K562 (cell line): ENCODE data around the gene EXOSC6. TPM values are rescaled to one million over a fixed set of nuclear protein-coding genes. Genes with fewer than 3 reads are reported as not detected.

Experiments
- ATF1 ChIP-seq, 2 experiments: fragments of 450-650 bp in 1 of 2; IDR thresholded peaks; 2 replicates each; pipeline ENCODE4 v1.6.1; 2016; ENCODE audit warnings: missing compliant biosample characterization in 1 of 2, missing genetic modification characterization in 1 of 2
- ATF7 ChIP-seq: fragments of 450-650 bp; IDR thresholded peaks from 2 replicates; pipeline ENCODE4 v1.7.1; 2014; ENCODE audit warnings: mild to moderate bottlenecking, moderate library complexity
- BMI1 ChIP-seq: fragments of 150-350 bp; IDR thresholded peaks from 2 replicates; pipeline ENCODE4 v1.6.1; 2014; ENCODE audit warnings: low read length
- ELF1 ChIP-seq: fragments of 200-800 bp; sonication (Bioruptor generic); IDR thresholded peaks from 2 replicates; pipeline ENCODE4 v1.6.1; 2016; ENCODE audit warnings: missing genetic modification characterization, missing compliant biosample characterization
- ESRRA ChIP-seq: fragments of 450-650 bp; IDR thresholded peaks from 2 replicates; pipeline ENCODE4 v1.6.1; 2014; ENCODE audit warnings: low read depth, mild to moderate bottlenecking, moderate library complexity, borderline replicate concordance
- HNRNPLL ChIP-seq: fragments of 200-400 bp; formaldehyde crosslinking; IDR thresholded peaks from 2 replicates; pipeline ENCODE4 v1.6.1; 2017; ENCODE audit warnings: low read length, low read depth, mild to moderate bottlenecking; ENCODE audit not compliant: poor library complexity, severe bottlenecking
- KDM5B ChIP-seq: fragments of 200-600 bp; sonication (generic); IDR thresholded peaks from 2 replicates; pipeline ENCODE4 v1.6.1; 2012; ENCODE audit warnings: low read depth, mild to moderate bottlenecking, moderate library complexity, low read length, control low read depth, inconsistent platforms; ENCODE audit not compliant: insufficient replicate concordance
- MEIS2 ChIP-seq: fragments of 450-650 bp; IDR thresholded peaks from 2 replicates; pipeline ENCODE4 v1.6.1; 2014; ENCODE audit warnings: mild to moderate bottlenecking; ENCODE audit not compliant: partially characterized antibody
- MYBL2 ChIP-seq, 2 experiments: fragments of 450-650 bp in 1 of 2; sonication (generic) in 1 of 2; formaldehyde crosslinking in 1 of 2; IDR thresholded peaks; 2 replicates each; pipeline versions ENCODE4 v1.6.1 to v1.8.1; 2017 to 2022; ENCODE audit warnings: borderline replicate concordance in 1 of 2, inconsistent platforms in 1 of 2, low read depth in 1 of 2, mild to moderate bottlenecking in 1 of 2, missing genetic modification reagents in 1 of 2, moderate library complexity in 1 of 2
- MYNN ChIP-seq, 2 experiments: sonication (generic); formaldehyde crosslinking in 1 of 2; IDR thresholded peaks; 2 replicates each; pipeline versions ENCODE4 v1.5.0 to v1.6.1; 2016 to 2020; ENCODE audit warnings: antibody characterized with exemption in 1 of 2, missing genetic modification reagents in 1 of 2
- PHF8 ChIP-seq: fragments of 200-600 bp; sonication (generic); IDR thresholded peaks from 2 replicates; pipeline ENCODE4 v1.6.1; 2012; ENCODE audit warnings: mixed run types, mild to moderate bottlenecking, inconsistent platforms, low read length, moderate library complexity, borderline replicate concordance
- POU5F1 ChIP-seq: fragments of 150-350 bp; IDR thresholded peaks from 2 replicates; pipeline ENCODE4 v1.6.1; 2014; ENCODE audit warnings: borderline replicate concordance, low read length, low read depth, mild to moderate bottlenecking; ENCODE audit not compliant: partially characterized antibody
- SIN3B ChIP-seq: fragments of 450-650 bp; IDR thresholded peaks from 2 replicates; pipeline ENCODE4 v1.6.1; 2017; ENCODE audit warnings: low read depth, mild to moderate bottlenecking, moderate library complexity
- SIX5 ChIP-seq, 2 experiments: IDR thresholded peaks; 2 replicates each; pipeline ENCODE4 v1.6.1; 2011; ENCODE audit warnings: low read length in 2 of 2, borderline replicate concordance in 1 of 2, low read depth in 1 of 2, mild to moderate bottlenecking in 1 of 2, moderate library complexity in 1 of 2; ENCODE audit not compliant: insufficient read depth in 1 of 2
- TBP ChIP-seq: optimal IDR thresholded peaks from 2 replicates; pipeline ENCODE3; 2011; ENCODE audit warnings: low read depth, low read length, improper control_type of control experiment
- THRAP3 ChIP-seq: fragments of 450-650 bp; IDR thresholded peaks from 2 replicates; pipeline ENCODE4 v1.6.1; 2016; ENCODE audit warnings: mild to moderate bottlenecking, inconsistent platforms, borderline replicate concordance
- ZNF277 ChIP-seq: fragments of 250-450 bp; sonication (Bioruptor Pico); IDR thresholded peaks from 2 replicates; pipeline ENCODE4 v1.8.0; 2022; ENCODE audit warnings: inconsistent platforms, mild to moderate bottlenecking, moderate library complexity, borderline replicate concordance
- ZNF76 ChIP-seq: fragments of 250-450 bp; sonication (Bioruptor Pico); IDR thresholded peaks from 2 replicates; pipeline ENCODE4 v1.4.0; 2020; ENCODE audit warnings: mild to moderate bottlenecking, moderate library complexity, borderline replicate concordance
- ZNF830 ChIP-seq: fragments of 250-450 bp; sonication (Bioruptor Pico); IDR thresholded peaks from 2 replicates; pipeline ENCODE4 v1.5.0; 2021; ENCODE audit warnings: mild to moderate bottlenecking
- polyA plus RNA-seq, 8 experiments: library from polyadenylated mRNA; depleted of rRNA in 4 of 8; stranded (reverse) in 5 of 8; unstranded in 3 of 8; fragments of >200 nt; fragmentation: Nextera tagmentation in 2 of 8; fragmentation: Illumina TruSeq in 1 of 8; extraction: Ambion mirVana in 2 of 8; extraction: Trizol in 1 of 8; gene quantifications; 2 replicates each; pipeline versions ENCODE4 v1.2.1 to v1.2.3, GENCODE V29; 2011 to 2014; ENCODE audit warnings: inconsistent platforms in 1 of 8, missing spikeins in 1 of 8
- total RNA-seq, 7 experiments: library from RNA; depleted of rRNA in 6 of 7; stranded (reverse); fragments of >200 nt in 6 of 7; fragmentation: Illumina TruSeq in 2 of 7; extraction: Trizol in 2 of 7; gene quantifications; 2 replicates each; pipeline versions ENCODE4 v1.2.1 to v1.2.3, GENCODE V29; 2011 to 2021; ENCODE audit warnings: low replicate concordance in 1 of 7
- TF ChIP-seq, protein P1 (sequence below): fragments of 450-650 bp; formaldehyde crosslinking; IDR thresholded peaks from 2 replicates; pipeline ENCODE4 v1.4.0; 2022; ENCODE audit warnings: missing genetic modification characterization
- TF ChIP-seq, protein P2 (sequence below): IDR thresholded peaks from 2 replicates; pipeline ENCODE4 v1.6.1; 2011; ENCODE audit warnings: borderline replicate concordance, low read depth, mild to moderate bottlenecking, moderate library complexity, low read length; ENCODE audit not compliant: insufficient read depth, poor library complexity, severe bottlenecking

Gene EXOSC6
- total and polyA plus RNA-seq, 9 of the 15 experiments (the other 6 are each of a cell fraction or from before 2014, with no cell fraction given) = 9.2 to 29.0 (median 15.6) TPM

GRCh38 chr16:70251629-70252354 lies at the start of gene EXOSC6 (continued):
- TF ChIP-seq TBP (peak; percentile 76), ATF7 (peak; percentile 97), ESRRA (peak; percentile 70; the same call in 1 of the 2 replicates), ELF1 (tag) (peak; percentile 49; the same call in 1 of the 2 replicates), ZNF76 (CRISPR knock-in tag) (0 out of 2 replicates have a peak, but pooled peaks have one; percentile 15), ZNF277 (CRISPR knock-in tag) (no peak), ZNF830 (CRISPR knock-in tag) (peak; percentile 98), SIX5 (IDR thresholded peaks at IDR 0.05; ENCODE audit: borderline replicate concordance in 1 of 2, insufficient read depth in 1 of 2, low read depth in 1 of 2, low read length in 2 of 2) (peak in 1 of 2 experiments; percentile 15; a peak in 1 of 4 replicates), THRAP3 (peak; percentile 95), MYBL2 (IDR thresholded peaks at IDR 0.05; ENCODE audit: low read depth) (peak; percentile 74), MYBL2 (CRISPR knock-in tag; IDR thresholded peaks at IDR 0.05; ENCODE audit: borderline replicate concordance) (no peak), BMI1 (no peak; the same call in 1 of the 2 replicates), MEIS2 (peak; percentile 80), HNRNPLL (peak; percentile 85), POU5F1 (no peak), SIN3B (peak; percentile 62), ATF1 (CRISPR knock-in tag; IDR thresholded peaks at IDR 0.05) (no peak), ATF1 (tag; IDR thresholded peaks at IDR 0.05) (peak; percentile 54), PHF8 (peak; percentile 76; the same call in 1 of the 2 replicates), KDM5B (peak; percentile 69), MYNN (IDR thresholded peaks at IDR 0.05) (peak; percentile 96), MYNN (CRISPR knock-in tag; IDR thresholded peaks at IDR 0.05) (no peak)
- TF ChIP-seq, protein P1, sequence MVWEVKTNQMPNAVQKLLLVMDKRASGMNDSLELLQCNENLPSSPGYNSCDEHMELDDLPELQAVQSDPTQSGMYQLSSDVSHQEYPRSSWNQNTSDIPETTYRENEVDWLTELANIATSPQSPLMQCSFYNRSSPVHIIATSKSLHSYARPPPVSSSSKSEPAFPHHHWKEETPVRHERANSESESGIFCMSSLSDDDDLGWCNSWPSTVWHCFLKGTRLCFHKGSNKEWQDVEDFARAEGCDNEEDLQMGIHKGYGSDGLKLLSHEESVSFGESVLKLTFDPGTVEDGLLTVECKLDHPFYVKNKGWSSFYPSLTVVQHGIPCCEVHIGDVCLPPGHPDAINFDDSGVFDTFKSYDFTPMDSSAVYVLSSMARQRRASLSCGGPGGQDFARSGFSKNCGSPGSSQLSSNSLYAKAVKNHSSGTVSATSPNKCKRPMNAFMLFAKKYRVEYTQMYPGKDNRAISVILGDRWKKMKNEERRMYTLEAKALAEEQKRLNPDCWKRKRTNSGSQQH = peak; percentile 93
- TF ChIP-seq, protein P2, sequence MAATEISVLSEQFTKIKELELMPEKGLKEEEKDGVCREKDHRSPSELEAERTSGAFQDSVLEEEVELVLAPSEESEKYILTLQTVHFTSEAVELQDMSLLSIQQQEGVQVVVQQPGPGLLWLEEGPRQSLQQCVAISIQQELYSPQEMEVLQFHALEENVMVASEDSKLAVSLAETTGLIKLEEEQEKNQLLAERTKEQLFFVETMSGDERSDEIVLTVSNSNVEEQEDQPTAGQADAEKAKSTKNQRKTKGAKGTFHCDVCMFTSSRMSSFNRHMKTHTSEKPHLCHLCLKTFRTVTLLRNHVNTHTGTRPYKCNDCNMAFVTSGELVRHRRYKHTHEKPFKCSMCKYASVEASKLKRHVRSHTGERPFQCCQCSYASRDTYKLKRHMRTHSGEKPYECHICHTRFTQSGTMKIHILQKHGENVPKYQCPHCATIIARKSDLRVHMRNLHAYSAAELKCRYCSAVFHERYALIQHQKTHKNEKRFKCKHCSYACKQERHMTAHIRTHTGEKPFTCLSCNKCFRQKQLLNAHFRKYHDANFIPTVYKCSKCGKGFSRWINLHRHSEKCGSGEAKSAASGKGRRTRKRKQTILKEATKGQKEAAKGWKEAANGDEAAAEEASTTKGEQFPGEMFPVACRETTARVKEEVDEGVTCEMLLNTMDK = peak; percentile 99
